HG02938 (cell line): ENCODE data around the gene RIBC2.
"Not testable (repeated sequence)": the region's sequence is repeated elsewhere in the genome, so short reads cannot be mapped to it uniquely, and the experiment has no call there.

Experiments used
- ATAC-seq: cut with Tn5 transposase; IDR thresholded peaks from one replicate; pipeline ENCODE4 v1.9.1; 2021; ENCODE audit warnings: mild to moderate bottlenecking, moderate library complexity; ENCODE audit not compliant: unreplicated experiment

Gene RIBC2, protein sequence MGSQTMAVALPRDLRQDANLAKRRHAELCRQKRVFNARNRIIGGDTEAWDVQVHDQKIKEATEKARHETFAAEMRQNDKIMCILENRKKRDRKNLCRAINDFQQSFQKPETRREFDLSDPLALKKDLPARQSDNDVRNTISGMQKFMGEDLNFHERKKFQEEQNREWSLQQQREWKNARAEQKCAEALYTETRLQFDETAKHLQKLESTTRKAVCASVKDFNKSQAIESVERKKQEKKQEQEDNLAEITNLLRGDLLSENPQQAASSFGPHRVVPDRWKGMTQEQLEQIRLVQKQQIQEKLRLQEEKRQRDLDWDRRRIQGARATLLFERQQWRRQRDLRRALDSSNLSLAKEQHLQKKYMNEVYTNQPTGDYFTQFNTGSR

DNA sequence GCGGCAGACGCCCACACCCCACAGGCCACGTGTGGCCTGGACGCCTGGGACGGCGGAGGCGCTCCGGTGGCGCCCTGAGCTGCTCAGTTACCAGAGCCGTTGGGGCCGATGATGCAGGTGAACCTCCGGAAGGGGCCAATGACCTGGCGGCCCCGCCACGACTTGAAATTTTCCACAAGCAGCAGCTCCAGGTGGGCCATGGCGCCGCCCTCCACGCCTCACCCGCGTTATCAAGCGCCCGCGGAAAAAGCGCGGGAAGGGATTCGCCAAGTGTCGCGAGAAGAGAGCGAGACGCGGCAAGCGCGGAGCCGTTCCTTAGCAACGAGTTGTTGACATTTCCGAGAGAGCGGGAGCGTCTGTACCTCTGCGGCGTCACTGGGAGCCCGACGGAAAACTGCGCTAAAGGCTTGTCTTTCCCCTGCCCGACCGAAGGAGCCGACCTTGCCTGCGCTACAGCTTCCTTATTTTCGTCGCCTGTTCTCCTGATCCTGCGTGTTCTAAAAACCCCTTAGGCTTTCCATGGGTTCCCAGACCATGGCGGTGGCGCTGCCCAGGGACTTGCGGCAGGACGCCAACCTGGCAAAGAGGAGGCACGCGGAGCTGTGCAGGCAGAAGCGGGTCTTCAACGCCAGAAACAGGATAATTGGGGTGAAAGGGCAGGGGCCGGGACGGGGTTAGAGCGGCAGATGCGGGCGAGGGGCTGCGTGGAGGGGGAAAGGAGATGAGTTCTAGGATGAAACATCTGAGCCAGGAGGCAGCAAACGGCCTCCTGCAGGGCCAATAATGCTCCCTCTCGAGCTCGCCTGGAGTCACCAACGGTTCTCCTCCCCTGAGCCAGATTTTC lies at the start of gene RIBC2, which contains the start of gene SMC1B:
TSS of gene RIBC2 (plus strand) at position 326 of the 844 bp plus-strand sequence. CDS start at position 520, 194 bp downstream.
TSS of gene SMC1B (minus strand) at position 232 of the 844 bp plus-strand sequence. CDS start at position 200, 32 bp downstream.
- no peak for ATAC-seq

DNA sequence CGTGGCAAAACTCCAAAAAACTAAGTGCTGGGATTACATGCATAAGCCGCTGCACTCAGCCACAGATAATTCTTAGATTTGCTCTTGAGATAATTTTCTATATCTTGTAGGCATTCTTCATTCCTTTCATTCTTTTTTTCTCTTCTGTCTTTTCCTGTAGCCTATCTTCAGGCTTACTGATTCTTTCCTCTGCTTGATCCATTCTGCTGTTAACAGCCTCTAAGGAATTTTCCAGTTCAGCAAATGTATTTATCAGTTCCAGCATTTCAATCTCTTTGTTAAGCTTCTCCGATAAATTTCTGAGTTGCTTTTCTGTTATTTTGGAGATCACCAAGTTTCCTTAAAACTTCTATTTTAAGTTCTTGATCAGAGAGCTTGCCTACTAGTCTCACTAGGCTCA lies 46.8 kb upstream of the RIBC2 start:
- no peak for ATAC-seq

DNA sequence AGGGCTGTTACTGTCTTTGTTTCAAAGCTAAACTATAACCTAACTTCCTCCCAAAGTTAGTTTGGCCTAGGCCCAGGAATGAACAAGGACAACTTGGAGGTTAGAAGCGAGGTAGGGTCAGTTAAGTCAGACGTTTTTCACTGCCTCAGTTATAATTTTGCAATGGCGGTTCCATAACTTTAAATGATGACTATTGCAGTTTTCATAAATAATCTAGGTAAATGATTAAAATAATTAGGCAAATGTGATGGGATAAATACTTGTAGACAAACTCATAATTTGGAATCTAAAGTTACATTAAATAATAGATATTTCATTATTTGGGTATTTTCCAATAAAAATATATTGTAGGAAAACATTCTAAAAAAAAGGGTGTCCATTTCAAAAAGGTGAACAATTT lies 39.9 kb upstream of the RIBC2 start:
- ATAC-seq = not testable (repeated sequence)

DNA sequence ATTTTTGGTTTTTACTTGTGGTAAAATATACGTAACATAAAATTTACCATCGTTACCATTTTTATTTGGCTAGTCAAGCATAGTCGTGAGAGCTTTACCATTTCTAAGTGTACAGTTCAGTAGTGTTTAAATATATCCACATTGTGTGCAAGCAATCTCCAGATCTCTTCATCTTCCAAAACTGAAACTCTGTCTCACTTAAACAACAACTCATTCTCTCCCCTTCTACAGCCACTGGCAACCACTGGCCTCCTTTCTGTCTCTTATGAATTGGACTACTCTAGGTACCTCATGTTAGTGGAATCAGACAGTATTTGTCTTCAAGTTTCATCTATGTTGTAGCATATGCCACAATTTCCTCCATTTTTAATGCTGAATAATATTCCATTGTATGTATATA lies 37.5 kb upstream of the RIBC2 start:
- ATAC-seq = peak; percentile 67

DNA sequence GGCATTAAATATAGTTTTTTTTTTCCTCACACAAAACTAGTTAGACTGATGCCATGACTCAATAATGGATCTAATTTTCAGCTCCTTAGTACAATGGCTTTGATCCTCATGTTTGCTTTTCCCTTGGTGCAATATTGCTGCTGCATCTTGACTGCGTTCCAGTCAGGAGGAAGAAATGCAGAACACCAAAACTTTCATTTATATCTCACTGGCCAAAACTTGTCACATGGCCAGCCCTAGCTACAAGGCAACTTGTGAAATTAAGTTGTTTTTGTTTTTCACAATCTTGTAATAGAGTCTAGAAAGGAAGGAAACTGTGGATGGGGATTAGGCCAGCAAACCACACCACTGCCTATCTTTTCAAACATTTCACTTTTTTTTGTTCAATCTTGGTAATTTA lies 36.8 kb upstream of the RIBC2 start:
- ATAC-seq = no peak

DNA sequence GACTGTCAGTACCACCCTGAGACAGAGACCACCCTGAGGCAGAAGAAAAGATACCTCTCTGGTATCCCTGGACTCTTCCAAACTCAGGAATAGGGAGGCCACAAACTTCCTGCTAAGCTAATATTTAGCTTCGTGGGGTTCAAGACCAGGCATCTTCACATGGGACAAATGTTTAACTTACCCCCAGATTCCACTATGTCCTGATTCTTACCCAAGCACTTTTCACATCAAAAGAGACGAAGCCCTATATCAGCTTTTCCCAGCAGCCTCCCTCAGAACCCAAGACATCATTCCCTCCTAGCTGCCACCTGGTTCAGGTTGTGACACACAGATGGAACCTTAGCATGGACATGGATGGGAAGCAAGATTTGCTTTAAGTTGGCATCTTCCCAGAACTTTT lies 32.1 kb upstream of the RIBC2 start:
- ATAC-seq = no peak

DNA sequence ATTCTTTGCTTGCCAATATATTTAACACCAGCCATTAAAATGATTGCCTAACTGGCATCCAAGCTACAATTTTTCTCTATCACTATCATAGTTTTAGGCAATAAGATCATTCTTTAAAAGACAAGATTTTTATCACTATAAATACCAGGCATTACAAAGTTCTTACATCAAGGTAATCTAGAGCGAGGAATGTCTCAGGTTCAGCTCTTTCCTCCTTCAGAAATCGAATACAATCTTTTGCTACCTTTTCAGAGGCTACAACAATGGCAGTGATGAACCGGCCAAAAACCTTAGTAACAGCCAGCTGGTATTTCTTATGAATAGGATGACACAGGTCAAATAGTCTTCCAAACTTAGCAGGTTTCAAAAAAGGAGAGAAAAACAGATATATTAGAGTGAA lies 23.9 kb upstream of the RIBC2 start:
- no peak for ATAC-seq

DNA sequence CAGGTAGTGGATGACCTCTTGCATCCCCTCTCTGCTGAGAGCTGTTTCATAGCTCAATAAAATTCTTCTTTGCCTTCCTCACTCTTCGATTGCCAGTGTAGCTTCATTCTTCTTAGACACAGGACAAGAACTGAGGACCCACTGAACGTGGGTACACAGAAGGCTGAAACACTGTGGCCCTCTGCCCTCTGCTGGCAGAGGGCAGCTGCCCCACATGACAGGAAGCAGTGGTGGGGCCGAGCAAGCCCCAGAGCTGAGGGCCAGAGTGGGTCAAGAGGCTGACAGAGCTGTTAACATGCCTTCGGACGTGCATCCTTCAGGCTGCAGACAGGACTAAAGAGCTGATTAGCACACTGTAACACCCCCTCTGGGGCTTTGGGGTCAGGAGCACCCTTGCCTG lies 15.7 kb upstream of the RIBC2 start:
- no peak for ATAC-seq

DNA sequence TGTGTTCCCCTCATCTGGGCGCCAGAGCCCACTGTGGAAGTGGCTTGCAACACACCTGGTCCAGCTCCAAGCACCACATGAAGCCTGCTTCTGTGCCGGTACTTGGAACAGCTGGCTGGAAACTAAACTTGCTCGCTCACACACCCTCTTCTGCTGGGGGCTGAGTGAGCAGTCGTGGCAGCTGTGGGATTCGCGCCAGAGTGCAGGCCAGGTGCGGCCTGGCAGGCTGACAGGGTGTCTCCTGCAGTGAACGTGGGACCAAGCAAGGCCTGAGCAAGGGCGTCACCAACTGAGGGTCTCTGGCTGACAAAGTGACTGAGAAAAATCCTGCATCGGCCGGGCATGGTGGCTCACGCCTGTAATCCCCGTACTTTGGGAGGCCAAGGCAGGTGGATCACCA lies 15.3 kb upstream of the RIBC2 start:
- no peak for ATAC-seq

DNA sequence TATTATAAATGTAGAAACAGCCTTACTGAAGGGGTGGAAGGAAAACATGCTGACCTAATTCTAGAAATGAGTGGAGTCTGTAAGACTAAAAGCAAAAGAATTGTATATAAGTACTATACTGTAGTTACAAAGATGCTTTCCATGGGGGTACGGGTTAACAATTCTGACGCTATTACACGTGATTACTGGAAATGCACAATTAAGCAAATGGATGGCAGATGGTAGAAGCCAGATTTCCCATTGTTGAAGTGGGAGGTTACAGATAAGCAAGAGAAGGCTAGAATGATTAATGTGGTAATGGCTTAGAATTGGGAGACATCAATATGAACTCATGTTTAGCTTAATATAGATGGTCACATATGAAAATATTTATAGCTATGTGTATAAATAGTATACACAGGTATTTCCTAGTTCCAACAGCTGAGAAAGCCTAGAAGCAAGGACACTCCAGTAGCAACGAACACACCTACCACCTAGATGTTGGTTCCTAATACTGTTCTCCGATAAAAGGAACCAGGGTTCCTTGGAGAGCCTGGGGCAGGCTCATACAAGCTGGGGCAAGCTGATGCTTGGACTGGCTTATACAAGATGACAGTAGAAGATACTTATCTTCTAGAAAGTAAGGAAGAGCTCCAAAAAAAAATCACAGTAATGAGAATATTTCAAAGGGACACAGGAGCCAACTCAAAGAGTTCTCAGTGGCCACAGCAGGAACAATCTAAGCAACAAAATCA lies 13.6 kb upstream of the RIBC2 start:
- ATAC-seq = no peak

DNA sequence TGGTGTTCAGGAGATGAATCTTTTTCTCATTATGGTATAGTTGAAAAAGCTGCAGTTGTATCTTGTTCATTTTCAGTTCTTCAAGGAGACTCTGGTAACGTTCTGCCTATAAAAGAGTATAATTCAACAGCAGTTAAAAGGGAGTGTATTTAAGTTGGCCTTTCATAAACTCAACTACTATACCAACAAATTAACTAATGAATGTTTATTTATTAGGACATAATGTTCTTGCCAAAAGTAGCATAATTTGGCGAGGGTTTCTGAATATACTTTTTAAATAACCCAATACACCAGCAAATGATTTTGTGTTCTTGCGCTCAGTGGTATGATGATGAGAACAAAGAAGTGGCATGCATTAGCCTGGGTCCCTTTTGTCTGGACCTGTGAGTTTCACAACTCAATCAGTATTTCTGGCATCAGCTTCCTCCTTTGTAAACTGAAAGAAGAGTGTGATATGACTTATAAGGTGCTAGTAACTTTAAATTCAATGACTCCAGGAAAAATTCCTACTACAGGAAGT lies 11.0 kb upstream of the RIBC2 start:
- no peak for ATAC-seq

DNA sequence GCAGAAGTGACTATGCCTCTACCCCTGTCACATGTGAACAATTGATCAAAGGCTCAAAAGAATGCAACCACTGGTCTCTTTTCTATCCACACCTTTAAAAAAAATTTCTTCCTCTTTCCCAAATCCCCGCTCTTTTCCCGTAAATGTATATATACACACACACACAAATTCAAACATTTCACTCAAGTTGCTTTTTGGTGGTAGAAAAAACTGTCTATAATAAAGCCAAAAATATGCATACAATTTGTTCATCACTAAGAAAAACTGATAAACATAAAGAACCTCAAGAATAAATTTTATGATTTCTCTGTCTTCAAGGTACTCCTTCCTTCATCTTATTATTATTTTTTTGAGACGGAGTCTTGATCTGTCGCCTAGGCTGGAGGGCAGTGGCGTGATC lies 5.7 kb upstream of the RIBC2 start:
- ATAC-seq = no peak

DNA sequence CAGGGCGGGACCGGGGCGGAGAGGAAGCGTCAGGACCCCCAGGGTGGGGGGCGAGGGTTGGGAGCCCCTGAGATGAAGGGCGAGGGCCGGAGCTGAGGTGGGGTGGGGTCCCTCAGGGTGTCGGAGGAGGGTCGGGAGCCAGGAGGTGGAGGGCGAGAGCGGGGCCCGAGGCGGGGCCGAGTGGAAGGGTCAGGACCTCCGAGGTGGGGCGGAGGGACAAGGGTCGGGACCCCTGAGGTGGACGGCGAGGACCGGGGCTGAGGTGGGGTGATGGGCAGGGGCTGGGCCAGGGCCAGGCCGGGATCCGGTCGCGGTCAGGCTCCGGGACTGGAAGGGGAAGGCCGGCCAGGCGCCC lies 503 bp upstream of the RIBC2 start:
- no peak for ATAC-seq

DNA sequence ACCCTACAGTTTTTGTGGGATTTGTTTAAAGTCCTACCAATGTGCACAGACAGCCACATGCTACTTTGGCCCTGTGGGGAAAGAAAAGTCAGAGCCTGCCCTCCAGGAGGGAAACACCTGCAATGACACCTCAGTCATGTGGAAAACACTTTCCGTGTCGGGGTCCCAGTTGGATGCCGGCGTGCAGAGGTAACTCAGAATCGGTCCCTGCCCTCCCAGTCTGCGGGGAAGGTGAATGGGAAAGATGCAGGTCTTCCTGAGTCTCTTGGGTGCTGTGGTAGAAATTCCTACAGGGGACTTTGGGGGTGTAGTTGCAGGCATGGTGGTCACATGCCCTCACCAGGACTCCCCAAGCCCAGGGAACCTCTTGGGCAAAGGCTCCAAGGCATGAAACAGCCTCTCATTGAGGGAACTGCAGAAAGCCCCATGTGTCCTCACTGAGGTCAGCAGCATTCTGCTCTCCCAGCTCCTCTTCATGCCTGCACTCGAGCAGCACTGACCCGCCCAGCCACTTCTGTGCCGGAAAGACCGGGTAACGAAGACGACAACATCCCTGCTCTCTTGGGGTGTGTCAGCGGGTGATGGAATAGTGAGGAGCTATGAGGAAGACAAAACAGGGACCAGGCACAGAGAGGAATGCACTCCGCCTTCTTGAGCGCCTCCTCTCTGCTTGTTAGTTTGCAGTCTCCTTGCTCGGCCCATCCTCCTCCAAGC lies 4.7 kb downstream of the RIBC2 start:
- ATAC-seq = no peak

DNA sequence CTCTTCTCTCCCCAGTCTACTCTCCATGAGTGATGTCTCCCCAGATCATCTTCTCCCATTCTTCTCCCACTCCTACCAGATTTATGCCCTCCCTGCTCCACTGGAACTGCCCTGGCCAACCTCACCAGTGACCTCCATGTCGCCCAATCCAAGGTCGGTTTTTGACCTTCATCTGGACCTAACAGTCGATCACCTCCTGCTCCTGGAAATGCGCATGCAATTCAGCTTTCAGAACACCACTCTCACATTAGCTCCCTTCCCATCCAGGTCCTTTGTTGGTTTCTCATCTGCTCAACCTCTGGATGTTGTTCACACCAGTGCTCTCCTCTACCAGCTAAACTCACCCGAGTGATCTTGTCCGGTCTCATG lies 5.3 kb downstream of the RIBC2 start:
- no peak for ATAC-seq

DNA sequence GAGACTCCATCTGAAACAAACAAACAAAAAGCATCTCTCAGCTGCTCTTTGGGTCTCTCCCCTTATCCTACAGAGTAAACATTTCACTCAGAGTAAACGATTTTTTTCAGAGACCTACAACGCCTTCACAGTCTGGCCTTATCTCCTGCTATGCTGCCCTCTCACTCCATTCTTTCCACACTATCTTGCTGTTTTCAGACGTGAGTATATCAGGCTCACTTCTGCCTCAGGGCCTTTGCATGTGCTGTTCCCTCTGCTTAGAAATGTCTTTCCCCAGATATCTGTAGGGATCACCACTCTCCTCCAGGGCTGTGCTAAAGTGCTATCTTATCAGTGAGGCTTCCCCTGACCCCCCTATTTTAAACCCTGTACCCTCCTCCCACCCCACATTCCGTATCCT lies 6.5 kb downstream of the RIBC2 start:
- ATAC-seq = no peak

DNA sequence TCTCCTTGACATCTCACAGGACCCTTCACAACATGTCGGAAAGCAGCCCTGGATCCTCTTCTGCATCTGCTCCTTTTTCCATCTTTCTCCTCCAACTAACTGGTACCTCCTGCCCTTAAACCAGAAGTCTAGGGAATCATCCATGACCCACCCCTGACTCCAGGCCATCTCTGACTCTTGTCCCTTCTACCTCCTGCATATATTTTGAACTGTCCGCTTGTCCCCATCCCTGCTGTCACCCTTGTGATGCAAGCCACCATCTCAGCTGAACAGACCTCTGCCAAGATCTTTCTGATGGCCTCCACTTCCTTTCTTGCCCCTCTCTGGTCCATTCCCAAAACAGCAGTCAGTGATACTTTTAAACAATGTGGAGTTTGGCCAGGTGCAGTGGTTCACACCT lies 7.0 kb downstream of the RIBC2 start:
- no peak for ATAC-seq

DNA sequence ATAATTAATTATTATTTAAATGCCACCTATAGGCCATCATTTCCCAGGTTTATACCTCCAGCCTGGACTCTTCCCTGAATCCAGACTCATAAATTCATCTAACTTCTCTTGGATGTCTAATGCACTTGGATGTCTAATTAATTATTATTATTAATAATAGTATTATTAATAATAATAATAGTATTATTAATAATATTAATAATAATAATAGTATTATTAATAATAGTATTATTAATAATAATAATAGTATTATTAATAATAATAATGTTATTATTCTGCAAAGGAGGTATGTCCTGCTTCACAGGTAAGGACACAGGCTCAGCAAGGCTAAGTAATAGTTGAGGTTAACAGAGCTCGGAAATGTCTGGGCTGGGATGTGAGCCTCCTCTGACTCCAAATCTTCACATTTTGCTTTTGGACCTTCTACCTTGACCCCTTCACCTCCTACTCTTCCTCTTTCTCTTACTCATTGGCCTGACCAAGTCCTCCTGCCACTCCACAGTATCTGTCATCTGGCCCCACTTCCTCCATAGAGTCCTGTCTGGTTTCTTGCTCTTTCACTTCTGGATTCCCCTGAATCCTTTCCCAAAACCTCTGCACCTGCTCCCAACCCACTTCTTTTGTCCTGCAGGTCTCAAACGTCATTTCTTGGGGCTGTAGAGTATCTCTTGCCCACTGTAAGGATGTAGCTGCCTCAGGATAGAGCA lies 8.0 kb downstream of the RIBC2 start:
- ATAC-seq = no peak

DNA sequence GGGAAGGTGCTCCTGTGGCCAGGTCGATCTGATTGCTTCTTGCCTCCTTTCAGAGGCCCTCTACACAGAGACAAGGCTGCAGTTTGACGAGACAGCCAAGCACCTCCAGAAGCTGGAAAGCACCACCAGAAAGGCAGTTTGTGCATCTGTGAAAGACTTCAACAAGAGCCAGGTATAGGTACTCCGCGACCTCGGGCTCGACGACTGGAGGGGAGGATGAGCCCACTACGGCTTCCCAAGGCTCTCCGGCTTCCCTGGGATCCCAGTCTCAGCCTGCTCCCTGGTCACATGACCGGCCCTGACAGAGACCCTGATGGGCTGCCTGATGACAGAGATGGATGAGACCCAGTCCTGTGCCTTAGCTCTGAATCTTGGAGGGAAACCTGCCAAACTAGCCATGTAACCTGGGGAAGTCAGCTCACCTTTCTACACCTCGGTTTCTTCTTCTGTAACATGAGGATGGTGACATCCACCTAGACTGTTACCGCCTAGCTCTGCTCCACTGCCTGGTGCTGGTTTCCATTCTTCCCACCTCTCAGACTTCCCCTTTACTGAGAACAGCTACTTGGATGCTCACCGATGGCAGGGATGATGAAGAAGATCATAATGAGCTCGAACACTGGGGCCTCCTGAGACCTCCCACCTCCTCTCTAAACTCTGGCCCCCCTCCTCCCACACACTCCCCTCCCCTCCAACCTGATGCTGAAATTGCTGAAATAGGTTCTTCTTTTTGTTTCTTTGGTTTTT lies 8.9 kb downstream of the RIBC2 start:
- ATAC-seq = no peak
